Liver (tissue), 9 donors: Measurements from ENCODE around the gene FEZ2. TPM values are rescaled to one million over a fixed set of nuclear protein-coding genes. Genes with fewer than 3 reads are reported as not detected.
A peak's percentile ranks its signal among the peaks of the same experiment; 100 is the strongest.

ENCODE experiments used
- DNase-seq: peaks from one replicate; pipeline ENCODE4 v3.0.0-alpha.2; 2017; ENCODE audit warnings: low spot score
- H3K27ac ChIP-seq, 2 donors: one replicate each; pipeline ENCODE4 v1.7.0; 2013; ENCODE audit warnings: inconsistent platforms in 2 of 2, low read length in 2 of 2, control low read depth in 1 of 2, low read depth in 1 of 2, mild to moderate bottlenecking in 1 of 2
- H3K27me3 ChIP-seq, 4 donors: one replicate each; pipeline versions ENCODE4 v1.6.1 to v1.7.0; 2013; ENCODE audit warnings: low read length in 3 of 4, inconsistent platforms in 1 of 4, mild to moderate bottlenecking in 1 of 4, moderate library complexity in 1 of 4; ENCODE audit not compliant: control insufficient read depth in 4 of 4, insufficient read depth in 4 of 4
- H3K36me3 ChIP-seq, 4 donors: one replicate each; pipeline versions ENCODE4 v1.6.1 to v1.7.0; 2013; ENCODE audit warnings: low read length in 3 of 4, mild to moderate bottlenecking in 3 of 4, low read depth in 1 of 4, moderate library complexity in 1 of 4; ENCODE audit not compliant: control insufficient read depth in 4 of 4, insufficient read depth in 3 of 4
- H3K4me1 ChIP-seq, 4 donors: one replicate each; pipeline versions ENCODE4 v1.6.1 to v1.7.0; 2013; ENCODE audit warnings: low read length in 3 of 4, mild to moderate bottlenecking in 3 of 4, moderate library complexity in 1 of 4; ENCODE audit not compliant: control insufficient read depth in 4 of 4, insufficient read depth in 4 of 4
- H3K4me3 ChIP-seq, 3 donors: one replicate each; pipeline versions ENCODE4 v1.6.1 to v1.7.0; 2013; ENCODE audit warnings: low read length in 3 of 3, control low read depth in 1 of 3, low read depth in 1 of 3, mild to moderate bottlenecking in 1 of 3
- H3K9ac ChIP-seq, 2 donors: one replicate each; pipeline ENCODE4 v1.7.0; 2013; ENCODE audit warnings: low read length in 2 of 2, mild to moderate bottlenecking in 2 of 2, moderate library complexity in 2 of 2, control low read depth in 1 of 2, low read depth in 1 of 2
- H3K9me3 ChIP-seq, 4 donors: one replicate each; pipeline versions ENCODE4 v1.6.1 to v1.7.0; 2013; ENCODE audit warnings: low read length in 3 of 4; ENCODE audit not compliant: control insufficient read depth in 4 of 4
- EGR1 ChIP-seq, 2 donors: IDR thresholded peaks; 2 replicates each; pipeline ENCODE4 v1.6.1; 2016 to 2018; ENCODE audit warnings: antibody characterized with exemption in 2 of 2, low read depth in 2 of 2
- FOXA1 ChIP-seq: IDR thresholded peaks from 2 replicates; pipeline ENCODE4 v1.6.1; 2016; ENCODE audit warnings: antibody characterized with exemption
- FOXA2 ChIP-seq: IDR thresholded peaks from 2 replicates; pipeline ENCODE4 v1.6.1; 2016; ENCODE audit warnings: antibody characterized with exemption
- GABPA ChIP-seq, 2 donors: IDR thresholded peaks in 1 of 2; conservative IDR thresholded peaks in 1 of 2; 2 replicates each; pipeline ENCODE4 v1.6.1; 2016; ENCODE audit warnings: antibody characterized with exemption in 2 of 2, mild to moderate bottlenecking in 1 of 2, moderate library complexity in 1 of 2
- HNF4A ChIP-seq, 2 donors: conservative IDR thresholded peaks; 2 replicates each; pipeline ENCODE4 v1.6.1; 2016; ENCODE audit warnings: antibody characterized with exemption in 2 of 2, mild to moderate bottlenecking in 2 of 2
- HNF4G ChIP-seq: IDR thresholded peaks from 2 replicates; pipeline ENCODE4 v1.6.1; 2016; ENCODE audit warnings: antibody characterized with exemption
- JUND ChIP-seq, 2 donors: IDR thresholded peaks; 2 replicates each; pipeline ENCODE4 v1.6.1; 2016; ENCODE audit warnings: antibody characterized with exemption in 2 of 2
- NR2F2 ChIP-seq: IDR thresholded peaks from 2 replicates; pipeline ENCODE4 v1.6.1; 2016; ENCODE audit warnings: antibody characterized with exemption
- RAD21 ChIP-seq, 2 donors: IDR thresholded peaks; 2 replicates each; pipeline ENCODE4 v1.6.1; 2016; ENCODE audit warnings: antibody characterized with exemption in 2 of 2, mild to moderate bottlenecking in 2 of 2
- RXRA ChIP-seq, 2 donors: IDR thresholded peaks; 2 replicates each; pipeline ENCODE4 v1.6.1; 2017 to 2018; ENCODE audit warnings: antibody characterized with exemption in 2 of 2, mild to moderate bottlenecking in 1 of 2
- SP1 ChIP-seq: IDR thresholded peaks from 2 replicates; pipeline ENCODE4 v1.6.1; 2018; ENCODE audit warnings: antibody characterized with exemption, mild to moderate bottlenecking
- TAF1 ChIP-seq: conservative IDR thresholded peaks from 2 replicates; pipeline ENCODE4 v1.6.1; 2016; ENCODE audit warnings: antibody characterized with exemption, mild to moderate bottlenecking
- YY1 ChIP-seq: IDR thresholded peaks from 2 replicates; pipeline ENCODE4 v1.6.1; 2016; ENCODE audit warnings: antibody characterized with exemption, mild to moderate bottlenecking
- WGBS: extraction: QIAGEN DNeasy Blood & Tissue Kit; methylation state at CpG from one replicate; pipeline ENCODE4 v1.1.7; 2013; 5-methylcytosine and 5-hydroxymethylcytosine counted together
- polyA plus RNA-seq, 2 donors: library from polyadenylated mRNA; stranded (reverse) in 1 of 2; unstranded in 1 of 2; fragments of 200-250 nt in 1 of 2; fragments of >200 nt in 1 of 2; fragmentation: Nextera tagmentation in 1 of 2; extraction: Ambion mirVana in 1 of 2; gene quantifications; one replicate each; pipeline versions ENCODE4 v1.2.1 to v1.2.3, GENCODE V29; 2013 to 2015
- total RNA-seq, 2 donors: library from RNA; depleted of rRNA; stranded (reverse); fragments of >200 nt; gene quantifications; one replicate each; pipeline ENCODE4 v1.2.3, GENCODE V29; 2014
- TF ChIP-seq, protein P1 (sequence below): fragments of 150-350 bp; IDR thresholded peaks from 2 replicates; pipeline ENCODE4 v1.5.1; 2017; ENCODE audit warnings: improper control_type of control experiment, low read depth, low read length; ENCODE audit not compliant: missing input control
- TF ChIP-seq, protein P2 (sequence below): IDR thresholded peaks from 2 replicates; pipeline ENCODE4 v1.6.1; 2016; ENCODE audit warnings: antibody characterized with exemption
- TF ChIP-seq, protein P3 (sequence below): IDR thresholded peaks from 2 replicates; pipeline ENCODE4 v1.6.1; 2016; ENCODE audit warnings: antibody characterized with exemption
- TF ChIP-seq, protein P4 (sequence below): IDR thresholded peaks from 2 replicates; pipeline ENCODE4 v1.6.1; 2016; ENCODE audit warnings: antibody characterized with exemption
- donor health status: healthy.
- donor health status: healthy.
- donor health status: healthy.
- donor health status: healthy.
- donor health status: healthy.

Gene FEZ2
- total and polyA plus RNA-seq, 4 donors: 11.9 to 16.1 (median 14.1) TPM

DNA sequence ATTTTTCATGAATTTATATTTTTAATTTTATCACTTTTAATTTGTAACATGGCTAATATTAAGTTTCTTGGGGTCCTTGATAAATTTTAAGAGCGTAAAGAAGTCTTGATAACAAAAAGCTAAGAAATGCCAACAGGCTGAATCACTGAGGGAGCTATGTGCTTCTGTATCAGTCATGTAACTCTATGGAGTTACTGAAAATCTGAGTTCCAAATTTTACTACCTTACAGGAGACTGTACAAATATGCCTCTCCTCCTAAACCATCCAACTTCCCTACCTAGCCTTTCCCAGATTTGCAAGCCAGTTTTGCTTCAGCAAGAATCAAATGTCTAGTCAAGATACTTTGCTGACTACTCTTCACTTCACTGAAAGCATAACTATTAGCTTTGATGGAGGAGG, 35.7 kb downstream of the FEZ2 start:
- Histone ChIP-seq H3K27ac (peak overlapping the region in 1 of 2 donors; percentile 9), H3K9me3 (no peaks in the 10 kb centered on the region), H3K9ac (no peak overlapping the region), H3K4me3 (no peak overlapping the region), H3K36me3 (no peaks in the 10 kb centered on the region), H3K27me3 (no peaks in the 10 kb centered on the region), H3K4me1 (peaks cover 0 to 9% (median 4%) of the 10 kb centered on the region in 4 donors)
- WGBS: 94% methylated on average over 1 of the region's 1 CpG
- no peak for DNase-seq
- TF ChIP-seq RAD21 (IDR thresholded peaks at IDR 0.05) (no peak), GABPA (IDR thresholded peaks at IDR 0.05 in 1 of 2, conservative IDR thresholded peaks at IDR 0.05 in 1 of 2) (no peak), HNF4A (conservative IDR thresholded peaks at IDR 0.05) (no peak), SP1 (no peak)
- TF ChIP-seq, protein P1, sequence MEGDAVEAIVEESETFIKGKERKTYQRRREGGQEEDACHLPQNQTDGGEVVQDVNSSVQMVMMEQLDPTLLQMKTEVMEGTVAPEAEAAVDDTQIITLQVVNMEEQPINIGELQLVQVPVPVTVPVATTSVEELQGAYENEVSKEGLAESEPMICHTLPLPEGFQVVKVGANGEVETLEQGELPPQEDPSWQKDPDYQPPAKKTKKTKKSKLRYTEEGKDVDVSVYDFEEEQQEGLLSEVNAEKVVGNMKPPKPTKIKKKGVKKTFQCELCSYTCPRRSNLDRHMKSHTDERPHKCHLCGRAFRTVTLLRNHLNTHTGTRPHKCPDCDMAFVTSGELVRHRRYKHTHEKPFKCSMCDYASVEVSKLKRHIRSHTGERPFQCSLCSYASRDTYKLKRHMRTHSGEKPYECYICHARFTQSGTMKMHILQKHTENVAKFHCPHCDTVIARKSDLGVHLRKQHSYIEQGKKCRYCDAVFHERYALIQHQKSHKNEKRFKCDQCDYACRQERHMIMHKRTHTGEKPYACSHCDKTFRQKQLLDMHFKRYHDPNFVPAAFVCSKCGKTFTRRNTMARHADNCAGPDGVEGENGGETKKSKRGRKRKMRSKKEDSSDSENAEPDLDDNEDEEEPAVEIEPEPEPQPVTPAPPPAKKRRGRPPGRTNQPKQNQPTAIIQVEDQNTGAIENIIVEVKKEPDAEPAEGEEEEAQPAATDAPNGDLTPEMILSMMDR: no peak
- TF ChIP-seq, protein P2, sequence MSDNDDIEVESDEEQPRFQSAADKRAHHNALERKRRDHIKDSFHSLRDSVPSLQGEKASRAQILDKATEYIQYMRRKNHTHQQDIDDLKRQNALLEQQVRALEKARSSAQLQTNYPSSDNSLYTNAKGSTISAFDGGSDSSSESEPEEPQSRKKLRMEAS: no peak

DNA sequence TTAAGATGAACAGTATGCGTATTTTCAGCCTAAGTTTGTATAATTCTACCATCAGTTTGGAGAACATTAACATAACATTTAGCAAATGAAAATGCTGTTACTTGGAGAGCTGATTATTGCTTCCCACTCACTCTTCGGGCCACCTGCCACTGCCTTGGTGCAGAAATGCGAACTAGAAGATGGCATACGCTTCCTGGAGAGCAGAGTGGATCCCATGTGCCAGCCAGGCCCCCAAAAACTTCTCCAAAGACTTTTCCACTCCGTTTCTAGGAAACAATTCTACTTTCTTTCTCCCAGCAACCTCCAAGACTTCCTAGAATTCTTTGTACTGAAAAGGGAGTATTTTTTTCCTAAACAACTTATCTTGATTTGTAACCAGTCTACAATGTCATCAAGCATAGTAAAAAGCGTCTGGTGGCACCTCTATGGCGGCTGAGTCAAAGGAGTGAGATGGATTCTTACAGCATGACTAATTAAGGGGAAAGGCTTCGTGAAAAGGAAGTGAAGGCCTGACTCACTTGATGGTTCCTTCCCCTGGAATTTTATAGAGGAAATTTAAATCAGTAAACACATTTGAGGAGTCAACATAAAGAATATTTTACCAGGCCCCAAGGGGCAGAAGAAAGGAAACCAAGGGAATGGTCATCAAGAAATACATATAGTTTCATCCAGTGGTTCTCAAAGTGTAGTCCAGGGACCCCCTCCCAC, 36.6 kb downstream of the FEZ2 start:
- Histone ChIP-seq H3K4me3 (no peak overlapping the region), H3K27me3 (no peaks in the 10 kb centered on the region), H3K9ac (no peak overlapping the region), H3K27ac (peak overlapping the region in 1 of 2 donors; percentile 31), H3K9me3 (no peaks in the 10 kb centered on the region), H3K36me3 (no peaks in the 10 kb centered on the region), H3K4me1 (peaks cover 0 to 9% (median 4%) of the 10 kb centered on the region in 4 donors)
- 80% methylated on average over 8 of the region's 8 CpGs for WGBS
- DNase-seq: no peak
- TF ChIP-seq JUND (IDR thresholded peaks at IDR 0.05): peak in 1 of 2 donors; percentile 62
- no peak for TF ChIP-seq HNF4G
- TF ChIP-seq YY1: peak; percentile 30

DNA sequence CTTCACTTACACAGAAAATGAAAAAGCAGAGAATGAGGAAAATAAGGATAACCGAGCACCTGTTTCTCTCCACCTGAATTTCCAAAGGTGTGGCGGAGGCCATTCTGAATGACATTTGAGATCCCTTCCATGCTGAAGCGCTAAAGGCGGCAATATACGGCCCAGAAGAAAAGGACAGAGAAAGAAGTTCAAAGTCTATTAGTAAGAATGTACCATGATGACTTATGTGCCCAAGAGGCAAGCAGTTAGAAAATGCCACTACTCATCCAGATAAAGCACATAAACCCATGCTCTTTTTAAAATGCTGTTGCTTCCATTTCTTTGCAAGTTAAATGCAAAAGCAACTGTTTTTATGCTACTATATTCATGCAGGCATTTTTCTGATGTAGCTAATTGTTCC, 37.2 kb downstream of the FEZ2 start:
- no peak overlapping the region for H3K4me3 ChIP-seq
- no peaks in the 10 kb centered on the region for H3K36me3 ChIP-seq
- TF ChIP-seq, protein P3, sequence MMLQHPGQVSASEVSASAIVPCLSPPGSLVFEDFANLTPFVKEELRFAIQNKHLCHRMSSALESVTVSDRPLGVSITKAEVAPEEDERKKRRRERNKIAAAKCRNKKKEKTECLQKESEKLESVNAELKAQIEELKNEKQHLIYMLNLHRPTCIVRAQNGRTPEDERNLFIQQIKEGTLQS: no peak
- no peak for TF ChIP-seq TAF1
- TF ChIP-seq, protein P1: no peak
- TF ChIP-seq, protein P4, sequence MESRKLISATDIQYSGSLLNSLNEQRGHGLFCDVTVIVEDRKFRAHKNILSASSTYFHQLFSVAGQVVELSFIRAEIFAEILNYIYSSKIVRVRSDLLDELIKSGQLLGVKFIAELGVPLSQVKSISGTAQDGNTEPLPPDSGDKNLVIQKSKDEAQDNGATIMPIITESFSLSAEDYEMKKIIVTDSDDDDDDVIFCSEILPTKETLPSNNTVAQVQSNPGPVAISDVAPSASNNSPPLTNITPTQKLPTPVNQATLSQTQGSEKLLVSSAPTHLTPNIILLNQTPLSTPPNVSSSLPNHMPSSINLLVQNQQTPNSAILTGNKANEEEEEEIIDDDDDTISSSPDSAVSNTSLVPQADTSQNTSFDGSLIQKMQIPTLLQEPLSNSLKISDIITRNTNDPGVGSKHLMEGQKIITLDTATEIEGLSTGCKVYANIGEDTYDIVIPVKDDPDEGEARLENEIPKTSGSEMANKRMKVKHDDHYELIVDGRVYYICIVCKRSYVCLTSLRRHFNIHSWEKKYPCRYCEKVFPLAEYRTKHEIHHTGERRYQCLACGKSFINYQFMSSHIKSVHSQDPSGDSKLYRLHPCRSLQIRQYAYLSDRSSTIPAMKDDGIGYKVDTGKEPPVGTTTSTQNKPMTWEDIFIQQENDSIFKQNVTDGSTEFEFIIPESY: no peak
- no peak for TF ChIP-seq YY1
- TF ChIP-seq GABPA (IDR thresholded peaks at IDR 0.05 in 1 of 2, conservative IDR thresholded peaks at IDR 0.05 in 1 of 2): no peak
- TF ChIP-seq SP1: no peak
- no peak for TF ChIP-seq RAD21 (IDR thresholded peaks at IDR 0.05)
- no peak for TF ChIP-seq FOXA2
- no peak for TF ChIP-seq NR2F2
- no peak for TF ChIP-seq EGR1 (IDR thresholded peaks at IDR 0.05; ENCODE audit: low read depth in 2 of 2)
- TF ChIP-seq, protein P2: no peak
- TF ChIP-seq HNF4G: no peak
- TF ChIP-seq RXRA (IDR thresholded peaks at IDR 0.05): no peak
- no peak for TF ChIP-seq JUND (IDR thresholded peaks at IDR 0.05)
- TF ChIP-seq HNF4A (conservative IDR thresholded peaks at IDR 0.05): no peak
- no peak for TF ChIP-seq FOXA1
- no peak overlapping the region for H3K27ac ChIP-seq
- 97% methylated on average over 5 of the region's 5 CpGs for WGBS
- H3K27me3 ChIP-seq: no peaks in the 10 kb centered on the region
- peaks cover 0 to 9% (median 4%) of the 10 kb centered on the region in 4 donors for H3K4me1 ChIP-seq
- H3K9ac ChIP-seq: no peak overlapping the region
- no peak for DNase-seq
- no peaks in the 10 kb centered on the region for H3K9me3 ChIP-seq
